Activated T-helper 2 cell treated with anti-CD3 and anti-CD28 coated beads, Interferon-gamma antibody, Interleukin-2, Interleukin-4, amounts not matched to agents 10 μg/mL and 5 μg/mL and 100 μg/mL, durations not matched to agents 14 hours and 24 hours and 36 hours (primary cell): ENCODE measurements around the gene CDK10. TPM values are rescaled to one million over a fixed set of nuclear protein-coding genes. Genes with fewer than 3 reads are reported as not detected.

Experiments
- DNase-seq: peaks from one replicate; pipeline ENCODE4 v3.0.0; 2021; ENCODE audit warnings: low spot score
- H3K27ac Mint-ChIP-seq: one replicate; pipeline ENCODE4 v1.8.0; 2021; ENCODE audit warnings: mixed read lengths
- H3K27me3 Mint-ChIP-seq: one replicate; pipeline ENCODE4 v1.8.0; 2021; ENCODE audit warnings: low read depth, mixed read lengths
- H3K36me3 Mint-ChIP-seq: one replicate; pipeline ENCODE4 v1.8.0; 2021; ENCODE audit warnings: low read depth, mixed read lengths
- H3K4me1 Mint-ChIP-seq: one replicate; pipeline ENCODE4 v1.8.0; 2021; ENCODE audit warnings: low read depth, mixed read lengths
- H3K4me3 Mint-ChIP-seq: one replicate; pipeline ENCODE4 v1.8.0; 2021; ENCODE audit warnings: low read depth, mild to moderate bottlenecking, moderate library complexity, mixed read lengths
- H3K9me3 Mint-ChIP-seq: one replicate; pipeline ENCODE4 v1.8.0; 2021; ENCODE audit warnings: mixed read lengths
- intact Hi-C: fragments of 100-400 bp; cut with micrococcal nuclease; formaldehyde crosslinking; loops from one replicate; pipeline ENCODE4 v1.15.1; 2023
- total RNA-seq: library from RNA; stranded (reverse); gene quantifications from 2 replicates; pipeline ENCODE4 v1.2.3, GENCODE V29; 2022

Gene CDK10
- total RNA-seq: 95.5 and 103 TPM in 2 replicates

- intact Hi-C loops: loop anchor here (2.0 kb wide), 1 partner anchor 14 kb away; the partner anchor contains the start of gene SPATA2L
- peaks cover 8% of the 10 kb centered on the region for H3K4me1 Mint-ChIP-seq
- H3K27ac Mint-ChIP-seq: peak within 1 kb of the TSS; percentile 84
- DNase-seq: peak; percentile 90
- H3K9me3 Mint-ChIP-seq: peaks cover 4% of the 10 kb centered on the region
- peak within 1 kb of the TSS; percentile 96 for H3K4me3 Mint-ChIP-seq
- H3K36me3 Mint-ChIP-seq: peaks cover 35% of the 10 kb centered on the region
- H3K27me3 Mint-ChIP-seq: no peaks in the 10 kb centered on the region
These were observed at the start of gene CDK10 for GRCh38 chr16:89686520-89687091. CDK10 (plus strand) TSS chr16:89686689; CDS start chr16:89686711, 22 bp downstream.

GRCh38 chr16:89637379-89637778, 49.1 kb upstream of the CDK10 start:
- no peaks in the 10 kb centered on the region for H3K9me3 Mint-ChIP-seq
- intact Hi-C loops: no loop called here
- DNase-seq: no peak
- peaks cover 7% of the 10 kb centered on the region for H3K4me1 Mint-ChIP-seq
- H3K4me3 Mint-ChIP-seq: no peak overlapping the region
- H3K27ac Mint-ChIP-seq: no peak overlapping the region
- H3K27me3 Mint-ChIP-seq: no peaks in the 10 kb centered on the region
- no peaks in the 10 kb centered on the region for H3K36me3 Mint-ChIP-seq

GRCh38 chr16:89638455-89638854, 48.0 kb upstream of the CDK10 start:
- no peak for DNase-seq
- H3K4me3 Mint-ChIP-seq: no peak overlapping the region
- no peak overlapping the region for H3K27ac Mint-ChIP-seq
- H3K9me3 Mint-ChIP-seq: no peaks in the 10 kb centered on the region
- no peaks in the 10 kb centered on the region for H3K36me3 Mint-ChIP-seq
- H3K27me3 Mint-ChIP-seq: no peaks in the 10 kb centered on the region
- peaks cover 7% of the 10 kb centered on the region for H3K4me1 Mint-ChIP-seq
- intact Hi-C loops: no loop called here

- intact Hi-C loops: no loop called here
- Mint-ChIP-seq H3K4me1 (peaks cover 7% of the 10 kb centered on the region), H3K9me3 (no peaks in the 10 kb centered on the region), H3K27ac (no peak overlapping the region), H3K4me3 (no peak overlapping the region), H3K27me3 (no peaks in the 10 kb centered on the region), H3K36me3 (peaks cover 3% of the 10 kb centered on the region)
- no peak for DNase-seq
These were observed 47.1 kb upstream of the CDK10 start for GRCh38 chr16:89639385-89639784.

- H3K27me3 Mint-ChIP-seq: no peaks in the 10 kb centered on the region
These were observed 44.9 kb upstream of the CDK10 start for GRCh38 chr16:89641458-89642119.

GRCh38 chr16:89642574-89642973, 43.9 kb upstream of the CDK10 start:
- Mint-ChIP-seq H3K27me3 (no peaks in the 10 kb centered on the region), H3K9me3 (no peaks in the 10 kb centered on the region), H3K4me3 (no peak overlapping the region), H3K36me3 (peaks cover 22% of the 10 kb centered on the region), H3K4me1 (peaks cover 7% of the 10 kb centered on the region), H3K27ac (no peak overlapping the region)
- DNase-seq: no peak
- intact Hi-C loops: no loop called here

More at GRCh38 chr16:89641458-89642119, 44.9 kb upstream of the CDK10 start:
- H3K36me3 Mint-ChIP-seq: peaks cover 17% of the 10 kb centered on the region
- no peak overlapping the region for H3K27ac Mint-ChIP-seq
- no peak for DNase-seq
- H3K4me1 Mint-ChIP-seq: peaks cover 7% of the 10 kb centered on the region
- no peaks in the 10 kb centered on the region for H3K9me3 Mint-ChIP-seq
- intact Hi-C loops: loop anchor here (1.0 to 2.0 kb wide), 3 partner anchors 39 to 81 kb away; partner anchors contain the start of genes CPNE7 and RPL13
- H3K4me3 Mint-ChIP-seq: no peak overlapping the region

GRCh38 chr16:89643769-89644300, 42.7 kb upstream of the CDK10 start:
- Mint-ChIP-seq H3K4me1 (peaks cover 7% of the 10 kb centered on the region), H3K9me3 (no peaks in the 10 kb centered on the region), H3K4me3 (no peak overlapping the region), H3K27me3 (no peaks in the 10 kb centered on the region), H3K27ac (no peak overlapping the region), H3K36me3 (peaks cover 26% of the 10 kb centered on the region)
- intact Hi-C loops: no loop called here
- DNase-seq: no peak

- no peak overlapping the region for H3K4me3 Mint-ChIP-seq
- H3K4me1 Mint-ChIP-seq: peaks cover 7% of the 10 kb centered on the region
- no peaks in the 10 kb centered on the region for H3K9me3 Mint-ChIP-seq
- H3K27ac Mint-ChIP-seq: no peak overlapping the region
- peaks cover 34% of the 10 kb centered on the region for H3K36me3 Mint-ChIP-seq
- intact Hi-C loops: no loop called here
- H3K27me3 Mint-ChIP-seq: no peaks in the 10 kb centered on the region
- DNase-seq: no peak
These were observed 41.4 kb upstream of the CDK10 start for GRCh38 chr16:89645122-89645521.

- no peak overlapping the region for H3K4me3 Mint-ChIP-seq
- no peaks in the 10 kb centered on the region for H3K9me3 Mint-ChIP-seq
- intact Hi-C loops: no loop called here
- H3K27ac Mint-ChIP-seq: no peak overlapping the region
- H3K36me3 Mint-ChIP-seq: peaks cover 36% of the 10 kb centered on the region
- no peaks in the 10 kb centered on the region for H3K4me1 Mint-ChIP-seq
- no peaks in the 10 kb centered on the region for H3K27me3 Mint-ChIP-seq
- no peak for DNase-seq
These were observed 40.2 kb upstream of the CDK10 start for GRCh38 chr16:89646270-89646669.

GRCh38 chr16:89646906-89647305, 39.6 kb upstream of the CDK10 start:
- Mint-ChIP-seq H3K27ac (no peak overlapping the region), H3K4me3 (no peak overlapping the region), H3K9me3 (no peaks in the 10 kb centered on the region), H3K36me3 (peaks cover 36% of the 10 kb centered on the region), H3K4me1 (no peaks in the 10 kb centered on the region), H3K27me3 (no peaks in the 10 kb centered on the region)
- no peak for DNase-seq
- intact Hi-C loops: no loop called here

GRCh38 chr16:89651584-89651983, 34.9 kb upstream of the CDK10 start:
- intact Hi-C loops: no loop called here
- H3K9me3 Mint-ChIP-seq: no peaks in the 10 kb centered on the region
- no peak overlapping the region for H3K4me3 Mint-ChIP-seq

GRCh38 chr16:89653656-89654295, 32.7 kb upstream of the CDK10 start:
- Mint-ChIP-seq H3K27me3 (no peaks in the 10 kb centered on the region), H3K4me1 (peaks cover 15% of the 10 kb centered on the region), H3K27ac (no peak overlapping the region), H3K9me3 (no peaks in the 10 kb centered on the region), H3K36me3 (peaks cover 35% of the 10 kb centered on the region), H3K4me3 (peak overlapping the region; percentile 36)
- DNase-seq: no peak
- intact Hi-C loops: no loop called here

More at GRCh38 chr16:89651584-89651983, 34.9 kb upstream of the CDK10 start:
- Mint-ChIP-seq H3K27me3 (no peaks in the 10 kb centered on the region), H3K4me1 (peaks cover 8% of the 10 kb centered on the region), H3K27ac (no peak overlapping the region), H3K36me3 (peaks cover 40% of the 10 kb centered on the region)
- no peak for DNase-seq
